Ureter (tissue), 1 donor: ENCODE measurements around the gene PNPLA6. TPM values are rescaled to one million over a fixed set of nuclear protein-coding genes. Genes with fewer than 3 reads are reported as not detected.

ENCODE experiments used
- DNase-seq: peaks from one replicate; pipeline ENCODE4 v3.0.0-alpha.2; 2020; ENCODE audit warnings: low spot score
- total RNA-seq: library from RNA; stranded (reverse); gene quantifications from one replicate; pipeline ENCODE4 v1.2.4, GENCODE V29; 2023
- donor health status: DM: yes; HTN: yes; CAD: no.

Gene PNPLA6
- total RNA-seq, result 79.5 TPM

- DNase-seq, result peak; percentile 96
Observed at GRCh38 chr19:7535047-7535997, at the start of gene PNPLA6. Gene PNPLA6 (plus strand): TSS chr19:7535717. CDS start chr19:7535789, 72 bp downstream.

GRCh38 chr19:7486923-7487322, 48.6 kb upstream of the PNPLA6 start:
- no peak for DNase-seq

DNA sequence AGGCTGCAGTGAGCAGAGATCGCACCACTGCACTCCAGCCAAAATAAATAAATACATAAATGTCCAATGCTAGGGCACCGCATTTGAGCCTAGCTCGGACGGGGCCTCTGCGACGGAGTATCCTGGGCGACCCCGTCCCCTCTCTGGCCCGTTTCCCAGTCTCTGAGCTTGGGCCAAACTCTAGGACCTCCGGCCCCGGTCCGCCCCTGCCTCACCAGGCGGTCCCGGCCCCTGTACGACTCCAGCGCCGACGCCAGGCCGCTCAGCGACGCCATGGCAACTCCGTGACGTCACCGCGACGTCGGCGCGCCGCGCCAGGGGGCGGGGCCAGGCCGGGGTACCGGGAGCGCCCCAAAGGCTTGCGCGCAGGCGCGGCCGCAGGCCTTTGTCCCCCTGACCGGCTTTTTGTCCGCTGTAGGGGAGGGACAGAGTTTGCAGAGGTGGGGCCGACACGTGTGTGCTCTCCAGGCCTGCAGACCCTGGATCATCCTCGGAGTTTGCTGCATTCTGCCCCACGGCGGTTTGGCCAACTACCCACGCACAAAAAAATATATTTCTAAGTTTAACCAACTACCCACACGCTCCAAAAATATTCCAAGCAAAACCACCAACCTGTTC, 46.7 kb upstream of the PNPLA6 start, which contains the start of gene PEX11G:
Gene PEX11G, minus strand, starts transcription at position 300 of the 618 bp plus-strand sequence. Its CDS starts 25 bp downstream, at position 275.
- peak; percentile 91 for DNase-seq

GRCh38 chr19:7489609-7490044, 45.9 kb upstream of the PNPLA6 start:
- no peak for DNase-seq

- DNase-seq, result no peak
Observed at GRCh38 chr19:7492142-7492541, 43.4 kb upstream of the PNPLA6 start.

GRCh38 chr19:7492558-7492957, 43.0 kb upstream of the PNPLA6 start:
- no peak for DNase-seq

- peak; percentile 75 for DNase-seq
Observed at GRCh38 chr19:7494416-7495098, 41.0 kb upstream of the PNPLA6 start.

GRCh38 chr19:7497292-7497691, 38.2 kb upstream of the PNPLA6 start:
- DNase-seq, result no peak

- DNase-seq, result no peak
Observed at GRCh38 chr19:7500811-7501450, 34.6 kb upstream of the PNPLA6 start.

DNA sequence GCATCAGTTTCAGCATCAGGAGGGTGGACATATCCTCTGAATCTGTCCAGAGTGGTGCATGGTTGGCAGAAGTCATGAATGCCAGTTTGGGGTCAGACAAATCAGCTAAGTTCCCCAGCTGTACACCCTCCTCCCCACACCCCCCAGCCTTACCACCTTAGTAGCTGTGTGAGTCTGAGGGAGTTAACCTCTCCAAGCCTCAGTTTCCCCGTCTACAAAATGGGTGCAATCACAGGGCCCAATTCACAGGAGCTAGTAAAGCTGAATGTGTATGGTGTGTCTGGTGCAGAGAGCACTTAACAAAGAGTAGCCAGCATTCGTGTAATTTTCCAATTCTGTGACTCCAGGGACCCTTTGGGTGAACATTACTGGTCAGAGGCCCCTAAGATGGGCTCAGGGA, 33.0 kb upstream of the PNPLA6 start:
- DNase-seq, result no peak

- DNase-seq, result no peak
Observed at GRCh38 chr19:7504684-7505083, 30.8 kb upstream of the PNPLA6 start.

GRCh38 chr19:7505288-7505681, 30.2 kb upstream of the PNPLA6 start:
- no peak for DNase-seq

DNA sequence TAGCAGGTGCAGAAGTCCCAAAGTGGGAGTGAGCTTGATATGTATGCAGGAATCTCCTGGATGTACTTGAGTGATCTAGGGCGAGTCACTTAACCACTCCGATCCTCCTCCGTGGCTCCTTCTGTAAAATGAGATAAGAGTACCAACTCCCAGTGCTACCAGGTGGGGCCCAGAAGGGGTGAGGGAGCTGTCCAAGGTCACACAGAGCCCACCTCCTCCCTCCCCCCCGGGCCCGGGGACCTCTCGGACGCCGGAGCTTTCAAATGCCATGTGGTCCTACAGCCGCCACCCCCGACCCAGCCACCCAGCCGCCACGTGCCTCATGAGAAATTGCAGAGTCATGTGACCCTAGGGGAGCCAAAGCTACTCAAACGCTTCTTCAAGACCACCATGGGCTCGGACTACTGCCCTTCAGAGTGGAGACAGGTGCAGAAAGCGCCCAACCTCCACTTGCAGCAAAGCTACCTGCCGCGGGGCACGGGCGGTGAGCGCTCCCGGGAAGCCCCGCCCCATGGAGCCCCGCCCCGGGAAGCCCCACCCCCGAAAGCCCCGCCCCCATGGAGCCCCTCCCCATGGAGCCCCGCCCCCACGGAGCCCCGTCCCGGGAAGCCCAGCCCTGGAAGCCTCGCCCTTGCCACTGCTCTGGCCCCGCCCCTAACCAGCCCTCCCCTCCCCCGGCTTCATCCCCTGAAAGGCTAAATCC, 29.7 kb upstream of the PNPLA6 start:
- no peak for DNase-seq

DNA sequence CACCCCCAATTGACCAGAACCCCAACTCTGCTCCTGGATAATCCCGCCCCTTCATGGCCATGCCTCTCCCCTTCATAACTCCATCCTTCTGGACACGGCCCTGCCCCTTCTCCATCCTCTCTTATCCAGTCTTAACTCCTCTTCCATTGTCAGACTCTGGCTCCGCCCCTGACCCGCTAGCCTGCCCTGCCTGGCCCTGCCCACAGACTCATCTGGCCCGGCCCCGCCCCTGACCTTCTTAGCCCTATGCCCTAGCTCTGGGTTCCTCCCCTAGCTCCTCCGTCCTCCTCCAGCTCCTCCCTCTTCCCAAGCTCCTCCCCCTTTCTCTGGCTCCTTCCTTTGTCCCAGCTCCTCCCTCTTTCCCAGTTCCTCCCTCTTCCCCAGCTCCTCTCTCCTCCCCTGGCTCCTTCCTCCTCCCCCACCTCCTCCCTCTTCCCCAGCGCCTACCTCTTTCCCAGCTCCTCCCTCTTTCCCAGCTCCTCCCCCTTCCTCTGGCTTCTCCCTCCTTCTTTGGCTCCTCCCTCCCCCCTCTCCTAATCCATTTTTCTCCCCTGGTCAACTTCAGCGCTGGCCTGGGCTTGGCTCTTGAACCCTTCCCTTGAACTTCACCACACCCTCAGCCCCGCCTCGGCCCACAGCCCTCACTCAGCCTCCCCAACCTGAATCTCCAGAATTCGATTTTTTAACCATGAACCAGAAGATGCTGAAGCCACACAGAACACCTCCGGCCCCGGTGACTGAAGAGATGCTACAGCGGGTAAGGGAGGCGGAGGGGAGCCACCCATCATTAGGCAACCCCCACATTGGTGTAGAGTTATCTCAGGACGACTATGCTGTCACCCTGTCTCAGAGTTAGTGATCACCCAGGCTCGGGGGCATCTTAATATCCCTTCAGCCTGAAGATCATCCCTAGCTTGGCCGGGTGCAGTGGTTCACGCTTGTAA, 28.9 kb upstream of the PNPLA6 start:
- peak; percentile 86 for DNase-seq

DNA sequence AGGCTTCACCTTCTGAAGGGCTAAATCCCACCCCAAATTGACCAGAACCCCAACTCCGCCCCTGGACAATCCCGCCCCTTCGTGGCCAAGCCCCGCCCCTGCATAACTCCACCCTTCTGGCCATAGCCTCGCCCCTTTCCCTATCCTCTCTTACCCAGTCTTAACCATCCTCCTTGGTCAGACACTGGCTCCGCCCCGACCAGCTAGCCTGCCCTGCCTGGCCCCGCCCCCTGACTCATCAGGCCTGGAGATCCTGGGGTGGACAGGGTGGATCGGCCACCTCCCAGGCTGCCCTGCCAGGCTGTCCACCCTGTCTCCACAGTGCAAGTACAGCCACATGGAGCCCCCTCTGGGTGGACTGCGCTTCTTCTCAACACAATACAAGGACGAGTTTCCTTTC, 27.6 kb upstream of the PNPLA6 start:
- peak; percentile 80 for DNase-seq

- no peak for DNase-seq
Observed at GRCh38 chr19:7509625-7510024, 25.9 kb upstream of the PNPLA6 start.

DNA sequence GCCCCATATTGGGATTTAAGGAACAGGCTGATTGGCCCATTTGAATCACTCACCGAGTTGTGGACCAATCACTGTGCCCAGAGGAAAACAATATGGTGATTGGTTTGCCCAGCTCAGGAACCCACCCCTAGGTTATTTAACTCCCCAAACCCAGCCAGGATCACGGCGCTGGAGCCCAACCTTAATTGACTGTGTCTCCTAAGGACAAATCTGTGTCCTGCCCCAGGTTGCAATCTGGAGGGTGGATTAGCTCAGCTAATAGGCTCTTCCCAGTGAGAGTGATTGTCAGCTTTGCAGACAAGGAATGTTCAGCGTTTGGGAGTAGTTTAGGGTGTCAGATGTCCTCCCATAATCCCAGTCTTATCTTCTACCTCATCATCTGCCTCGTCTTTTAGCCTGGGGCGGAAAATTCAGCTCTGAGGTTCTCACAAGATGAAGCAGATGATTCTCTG, 23.1 kb upstream of the PNPLA6 start:
- no peak for DNase-seq

GRCh38 chr19:7513809-7514642, 21.5 kb upstream of the PNPLA6 start:
- DNase-seq, result no peak

- no peak for DNase-seq
Observed at GRCh38 chr19:7515110-7515644, 20.3 kb upstream of the PNPLA6 start.
